HEK293 (cell line): Measurements from ENCODE around the gene TCEA2.

Experiments used
- CTCF ChIA-PET: fragments of 350-600 bp; formaldehyde crosslinking; extraction: SDS; loops from one replicate; lab custom pipeline; 2021; ENCODE audit warnings: antibody characterized with exemption; lab: Yijun Ruan, JAX
- POLR2A ChIA-PET: fragments of 300-600 bp; formaldehyde crosslinking; extraction: SDS; loops from one replicate; lab custom pipeline; 2020; ENCODE audit warnings: antibody characterized with exemption, inconsistent platforms; lab: Yijun Ruan, JAX
- H3K27ac ChIP-seq: fragments of 200-500 bp; sonication (Bioruptor generic); 2 replicates; pipeline ENCODE4 v1.5.1; 2014; ENCODE audit warnings: low read depth, low read length, control low read depth, inconsistent platforms; ENCODE audit errors: extremely low read depth
- H3K36me3 ChIP-seq, 2 experiments: fragments of 200-500 bp in 1 of 2; sonication (Bioruptor generic) in 1 of 2; 1 replicate in 1 of 2; 2 replicates in 1 of 2; pipeline ENCODE4 v1.5.1; 2014 to 2017; ENCODE audit warnings: inconsistent platforms in 2 of 2, low read length in 2 of 2; ENCODE audit not compliant: control insufficient read depth in 2 of 2, insufficient read depth in 1 of 2
- H3K4me1 ChIP-seq: fragments of 200-500 bp; sonication (Bioruptor generic); 2 replicates; pipeline ENCODE4 v1.5.1; 2014; ENCODE audit warnings: mild to moderate bottlenecking, low read length, inconsistent platforms; ENCODE audit not compliant: control insufficient read depth, insufficient read depth
- H3K4me3 ChIP-seq: 2 replicates; pipeline ENCODE4 v1.5.1; 2011; ENCODE audit warnings: low read depth, mild to moderate bottlenecking, control low read depth, low read length, moderate library complexity
- H3K9me3 ChIP-seq: fragments of 200-500 bp; sonication (Bioruptor generic); 2 replicates; pipeline ENCODE4 v1.5.1; 2014; ENCODE audit warnings: low read depth, low read length, inconsistent platforms; ENCODE audit not compliant: control insufficient read depth, insufficient read depth
- BCL11A ChIP-seq: fragments of 450-650 bp; formaldehyde crosslinking; IDR thresholded peaks from 2 replicates; pipeline ENCODE4 v1.5.1; 2016; ENCODE audit warnings: low read depth, missing biosample characterization, missing genetic modification characterization
- GLIS1 ChIP-seq: fragments of 450-650 bp; formaldehyde crosslinking; IDR thresholded peaks from 2 replicates; pipeline ENCODE4 v1.5.1; 2016; ENCODE audit warnings: missing biosample characterization, missing genetic modification characterization
- GLIS2 ChIP-seq: fragments of 450-650 bp; formaldehyde crosslinking; IDR thresholded peaks from 2 replicates; pipeline ENCODE4 v1.5.1; 2016; ENCODE audit warnings: missing biosample characterization, missing genetic modification characterization
- KLF1 ChIP-seq: fragments of 450-650 bp; formaldehyde crosslinking; IDR thresholded peaks from 2 replicates; pipeline ENCODE4 v1.5.1; 2016; ENCODE audit warnings: missing biosample characterization, missing genetic modification characterization
- KLF16 ChIP-seq: fragments of 450-650 bp; formaldehyde crosslinking; IDR thresholded peaks from 2 replicates; pipeline ENCODE4 v1.5.1; 2017; ENCODE audit warnings: missing biosample characterization, missing genetic modification characterization
- KLF9 ChIP-seq: fragments of 450-650 bp; formaldehyde crosslinking; IDR thresholded peaks from 2 replicates; pipeline ENCODE4 v1.5.1; 2016; ENCODE audit warnings: missing biosample characterization, missing genetic modification characterization, low read depth
- MEIS1 ChIP-seq: sonication (generic); formaldehyde crosslinking; IDR thresholded peaks from 2 replicates; pipeline ENCODE4 v1.8.1; 2022; ENCODE audit warnings: missing genetic modification reagents, mild to moderate bottlenecking, borderline replicate concordance
- YY1 ChIP-seq: fragments of 450-650 bp; formaldehyde crosslinking; IDR thresholded peaks from 2 replicates; pipeline ENCODE4 v1.5.1; 2018; ENCODE audit warnings: missing biosample characterization, missing genetic modification characterization
- ZBTB17 ChIP-seq: fragments of 450-650 bp; formaldehyde crosslinking; IDR thresholded peaks from 2 replicates; pipeline ENCODE4 v1.5.1; 2016; ENCODE audit warnings: missing biosample characterization, missing genetic modification characterization
- ZBTB8A ChIP-seq: fragments of 450-650 bp; formaldehyde crosslinking; IDR thresholded peaks from 2 replicates; pipeline ENCODE4 v1.5.1; 2016; ENCODE audit warnings: missing biosample characterization, missing genetic modification characterization
- ZFHX2 ChIP-seq: fragments of 450-650 bp; formaldehyde crosslinking; conservative IDR thresholded peaks from 2 replicates; pipeline ENCODE4 v1.5.1; 2016; ENCODE audit warnings: missing biosample characterization, missing genetic modification characterization
- ZFP37 ChIP-seq: fragments of 450-650 bp; formaldehyde crosslinking; IDR thresholded peaks from 2 replicates; pipeline ENCODE4 v1.5.1; 2016; ENCODE audit warnings: missing biosample characterization, missing genetic modification characterization
- ZIC2 ChIP-seq: fragments of 450-650 bp; formaldehyde crosslinking; IDR thresholded peaks from 2 replicates; pipeline ENCODE4 v1.5.1; 2016; ENCODE audit warnings: missing biosample characterization, missing genetic modification characterization
- ZNF221 ChIP-seq: fragments of 450-650 bp; formaldehyde crosslinking; IDR thresholded peaks from 2 replicates; pipeline ENCODE4 v1.5.1; 2017; ENCODE audit warnings: missing biosample characterization, missing genetic modification characterization, borderline replicate concordance
- ZNF24 ChIP-seq: fragments of 450-650 bp; formaldehyde crosslinking; IDR thresholded peaks from 2 replicates; pipeline ENCODE4 v1.5.1; 2016; ENCODE audit warnings: missing biosample characterization, missing genetic modification characterization
- ZNF341 ChIP-seq: fragments of 450-650 bp; formaldehyde crosslinking; IDR thresholded peaks from 2 replicates; pipeline ENCODE4; 2016; ENCODE audit warnings: low read depth, missing biosample characterization, missing genetic modification characterization
- ZNF596 ChIP-seq: fragments of 450-650 bp; IDR thresholded peaks from 2 replicates; pipeline ENCODE4 v1.5.0; 2018; ENCODE audit warnings: missing biosample characterization, mild to moderate bottlenecking, missing genetic modification characterization, moderate library complexity
- ZNF600 ChIP-seq: fragments of 450-650 bp; formaldehyde crosslinking; IDR thresholded peaks from 2 replicates; pipeline ENCODE4 v1.5.1; 2016; ENCODE audit warnings: missing biosample characterization, missing genetic modification characterization
- ZNF660 ChIP-seq: fragments of 450-650 bp; IDR thresholded peaks from 2 replicates; pipeline ENCODE4 v1.5.1; 2018; ENCODE audit warnings: missing biosample characterization, mild to moderate bottlenecking, missing genetic modification characterization
- ZNF785 ChIP-seq: fragments of 450-650 bp; formaldehyde crosslinking; IDR thresholded peaks from 2 replicates; pipeline ENCODE4 v1.5.1; 2016; ENCODE audit warnings: missing biosample characterization, missing genetic modification characterization
- ZSCAN16 ChIP-seq: fragments of 450-650 bp; formaldehyde crosslinking; IDR thresholded peaks from 2 replicates; pipeline ENCODE4 v1.5.1; 2016; ENCODE audit warnings: missing biosample characterization, missing genetic modification characterization
- TF ChIP-seq, protein P1 (sequence below): fragments of 450-650 bp; formaldehyde crosslinking; IDR thresholded peaks from 2 replicates; pipeline ENCODE4 v1.5.1; 2016; ENCODE audit warnings: missing biosample characterization, missing genetic modification characterization
- TF ChIP-seq, protein P2 (sequence below): fragments of 450-650 bp; formaldehyde crosslinking; optimal IDR thresholded peaks from 2 replicates; pipeline ENCODE3; 2016; ENCODE audit warnings: missing biosample characterization, mild to moderate bottlenecking, missing genetic modification characterization
- TF ChIP-seq, protein P3 (sequence below): fragments of 450-650 bp; formaldehyde crosslinking; IDR thresholded peaks from 2 replicates; pipeline ENCODE4 v1.5.1; 2016; ENCODE audit warnings: missing biosample characterization, missing genetic modification characterization
- TF ChIP-seq, protein P4 (sequence below): fragments of 450-650 bp; formaldehyde crosslinking; conservative IDR thresholded peaks from 2 replicates; pipeline ENCODE4 v1.5.1; 2016; ENCODE audit warnings: low read depth, missing biosample characterization, missing genetic modification characterization
- TF ChIP-seq, protein P5 (sequence below): fragments of 450-650 bp; formaldehyde crosslinking; IDR thresholded peaks from 2 replicates; pipeline ENCODE4 v1.5.1; 2016; ENCODE audit warnings: missing biosample characterization, missing genetic modification characterization

The TCEA2 gene

DNA sequence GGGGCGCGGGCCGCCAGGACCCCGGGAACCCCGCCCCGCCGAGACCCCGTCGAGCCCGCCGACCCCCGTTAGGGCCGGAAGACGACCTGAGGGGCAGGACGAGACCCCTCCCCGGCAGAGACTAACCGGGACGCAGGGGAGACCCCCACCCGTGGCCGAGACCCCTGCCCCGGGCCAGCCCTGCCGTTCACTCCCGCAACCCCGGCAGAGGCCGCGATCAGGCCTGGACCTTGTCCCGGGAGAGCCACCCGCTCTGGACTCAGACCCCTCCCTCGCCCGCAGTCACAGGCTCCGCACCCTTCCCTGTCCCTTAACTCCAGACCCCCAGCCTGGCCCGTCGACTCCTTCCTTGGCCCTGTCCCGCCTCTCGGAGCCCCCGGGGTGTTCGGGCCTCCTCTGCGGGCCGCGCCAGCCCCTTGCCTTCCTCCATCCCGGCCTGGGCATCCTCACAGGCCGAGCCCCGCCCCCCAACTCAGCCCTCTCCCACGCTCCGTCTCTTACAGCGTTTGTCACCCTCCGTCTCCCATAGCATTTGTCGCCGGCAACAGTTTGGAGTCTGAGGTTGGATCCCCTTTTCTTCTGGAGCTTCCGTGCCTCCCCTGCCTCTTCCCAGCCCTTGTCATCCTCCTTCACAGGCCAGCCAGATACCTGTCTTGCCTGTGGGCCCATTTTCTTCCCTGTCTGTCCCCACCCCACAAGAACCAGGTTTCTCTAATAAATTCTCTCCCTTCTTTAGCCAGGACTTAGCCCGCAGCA, 569 bp downstream of the TCEA2 start:
- no peaks in the 10 kb centered on the region for H3K4me1 ChIP-seq
- ChIA-PET CTCF (interaction anchor here (1.5 kb wide), 2 partner anchors 12 to 24 kb away, joined by 4 to 5 read pairs; no protein-coding TSS in a partner anchor), POLR2A (interaction anchor here (0.8 to 1.5 kb wide), 12 partner anchors 8 to 422 kb away, joined by 3 to 16 read pairs (median 5); partner anchors contain the start of genes OPRL1, PRPF6, RGS19 and SAMD10)
- no peaks in the 10 kb centered on the region for H3K36me3 ChIP-seq
- peak overlapping the region; percentile 72 for H3K27ac ChIP-seq
- H3K4me3 ChIP-seq = peak overlapping the region; percentile 80
- no peaks in the 10 kb centered on the region for H3K9me3 ChIP-seq
- TF ChIP-seq ZBTB8A (tag by site-specific recombination) = 0 out of 2 replicates have a peak, but pooled peaks have one; percentile 20
- TF ChIP-seq ZNF600 (tag by site-specific recombination) = peak; percentile 86
- TF ChIP-seq, protein P1, sequence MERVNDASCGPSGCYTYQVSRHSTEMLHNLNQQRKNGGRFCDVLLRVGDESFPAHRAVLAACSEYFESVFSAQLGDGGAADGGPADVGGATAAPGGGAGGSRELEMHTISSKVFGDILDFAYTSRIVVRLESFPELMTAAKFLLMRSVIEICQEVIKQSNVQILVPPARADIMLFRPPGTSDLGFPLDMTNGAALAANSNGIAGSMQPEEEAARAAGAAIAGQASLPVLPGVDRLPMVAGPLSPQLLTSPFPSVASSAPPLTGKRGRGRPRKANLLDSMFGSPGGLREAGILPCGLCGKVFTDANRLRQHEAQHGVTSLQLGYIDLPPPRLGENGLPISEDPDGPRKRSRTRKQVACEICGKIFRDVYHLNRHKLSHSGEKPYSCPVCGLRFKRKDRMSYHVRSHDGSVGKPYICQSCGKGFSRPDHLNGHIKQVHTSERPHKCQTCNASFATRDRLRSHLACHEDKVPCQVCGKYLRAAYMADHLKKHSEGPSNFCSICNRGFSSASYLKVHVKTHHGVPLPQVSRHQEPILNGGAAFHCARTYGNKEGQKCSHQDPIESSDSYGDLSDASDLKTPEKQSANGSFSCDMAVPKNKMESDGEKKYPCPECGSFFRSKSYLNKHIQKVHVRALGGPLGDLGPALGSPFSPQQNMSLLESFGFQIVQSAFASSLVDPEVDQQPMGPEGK = peak; percentile 85
- peak; percentile 85 for TF ChIP-seq GLIS2 (tag by site-specific recombination)
- TF ChIP-seq ZNF785 (tag by site-specific recombination) = 0 out of 2 replicates have a peak, but pooled peaks have one; percentile 19
- TF ChIP-seq ZNF24 (tag by site-specific recombination) = peak; percentile 34; the same call in 1 of the 2 replicates
- TF ChIP-seq BCL11A (tag by site-specific recombination) = no peak
- no peak for TF ChIP-seq ZNF596
- TF ChIP-seq, protein P2, sequence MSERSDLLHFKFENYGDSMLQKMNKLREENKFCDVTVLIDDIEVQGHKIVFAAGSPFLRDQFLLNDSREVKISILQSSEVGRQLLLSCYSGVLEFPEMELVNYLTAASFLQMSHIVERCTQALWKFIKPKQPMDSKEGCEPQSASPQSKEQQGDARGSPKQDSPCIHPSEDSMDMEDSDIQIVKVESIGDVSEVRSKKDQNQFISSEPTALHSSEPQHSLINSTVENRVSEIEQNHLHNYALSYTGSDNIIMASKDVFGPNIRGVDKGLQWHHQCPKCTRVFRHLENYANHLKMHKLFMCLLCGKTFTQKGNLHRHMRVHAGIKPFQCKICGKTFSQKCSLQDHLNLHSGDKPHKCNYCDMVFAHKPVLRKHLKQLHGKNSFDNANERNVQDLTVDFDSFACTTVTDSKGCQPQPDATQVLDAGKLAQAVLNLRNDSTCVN (tag by site-specific recombination) = peak; percentile 56
- TF ChIP-seq YY1 = peak; percentile 24; the same call in 1 of the 2 replicates
- peak; percentile 46; the same call in 1 of the 2 replicates for TF ChIP-seq ZFP37
- peak; percentile 26; the same call in 1 of the 2 replicates for TF ChIP-seq KLF1 (tag by site-specific recombination)
- TF ChIP-seq GLIS1 (tag by site-specific recombination) = peak; percentile 64; the same call in 1 of the 2 replicates
- TF ChIP-seq KLF16 (tag by site-specific recombination) = peak; percentile 73
- no peak for TF ChIP-seq MEIS1 (CRISPR knock-in tag)
- TF ChIP-seq, protein P3, sequence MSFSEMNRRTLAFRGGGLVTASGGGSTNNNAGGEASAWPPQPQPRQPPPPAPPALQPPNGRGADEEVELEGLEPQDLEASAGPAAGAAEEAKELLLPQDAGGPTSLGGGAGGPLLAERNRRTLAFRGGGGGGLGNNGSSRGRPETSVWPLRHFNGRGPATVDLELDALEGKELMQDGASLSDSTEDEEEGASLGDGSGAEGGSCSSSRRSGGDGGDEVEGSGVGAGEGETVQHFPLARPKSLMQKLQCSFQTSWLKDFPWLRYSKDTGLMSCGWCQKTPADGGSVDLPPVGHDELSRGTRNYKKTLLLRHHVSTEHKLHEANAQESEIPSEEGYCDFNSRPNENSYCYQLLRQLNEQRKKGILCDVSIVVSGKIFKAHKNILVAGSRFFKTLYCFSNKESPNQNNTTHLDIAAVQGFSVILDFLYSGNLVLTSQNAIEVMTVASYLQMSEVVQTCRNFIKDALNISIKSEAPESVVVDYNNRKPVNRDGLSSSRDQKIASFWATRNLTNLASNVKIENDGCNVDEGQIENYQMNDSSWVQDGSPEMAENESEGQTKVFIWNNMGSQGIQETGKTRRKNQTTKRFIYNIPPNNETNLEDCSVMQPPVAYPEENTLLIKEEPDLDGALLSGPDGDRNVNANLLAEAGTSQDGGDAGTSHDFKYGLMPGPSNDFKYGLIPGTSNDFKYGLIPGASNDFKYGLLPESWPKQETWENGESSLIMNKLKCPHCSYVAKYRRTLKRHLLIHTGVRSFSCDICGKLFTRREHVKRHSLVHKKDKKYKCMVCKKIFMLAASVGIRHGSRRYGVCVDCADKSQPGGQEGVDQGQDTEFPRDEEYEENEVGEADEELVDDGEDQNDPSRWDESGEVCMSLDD (tag by site-specific recombination) = peak; percentile 89
- TF ChIP-seq ZBTB17 (tag by site-specific recombination) = peak; percentile 61
- peak; percentile 77 for TF ChIP-seq ZFHX2 (tag by site-specific recombination)
- TF ChIP-seq ZIC2 = peak; percentile 40
- TF ChIP-seq ZNF341 (tag by site-specific recombination) = no peak
- TF ChIP-seq ZNF221 = no peak
- no peak for TF ChIP-seq ZNF660 (tag by site-specific recombination)
- TF ChIP-seq ZSCAN16 = peak; percentile 38; the same call in 1 of the 2 replicates
- TF ChIP-seq KLF9 (tag by site-specific recombination) = peak; percentile 84
- TF ChIP-seq, protein P4, sequence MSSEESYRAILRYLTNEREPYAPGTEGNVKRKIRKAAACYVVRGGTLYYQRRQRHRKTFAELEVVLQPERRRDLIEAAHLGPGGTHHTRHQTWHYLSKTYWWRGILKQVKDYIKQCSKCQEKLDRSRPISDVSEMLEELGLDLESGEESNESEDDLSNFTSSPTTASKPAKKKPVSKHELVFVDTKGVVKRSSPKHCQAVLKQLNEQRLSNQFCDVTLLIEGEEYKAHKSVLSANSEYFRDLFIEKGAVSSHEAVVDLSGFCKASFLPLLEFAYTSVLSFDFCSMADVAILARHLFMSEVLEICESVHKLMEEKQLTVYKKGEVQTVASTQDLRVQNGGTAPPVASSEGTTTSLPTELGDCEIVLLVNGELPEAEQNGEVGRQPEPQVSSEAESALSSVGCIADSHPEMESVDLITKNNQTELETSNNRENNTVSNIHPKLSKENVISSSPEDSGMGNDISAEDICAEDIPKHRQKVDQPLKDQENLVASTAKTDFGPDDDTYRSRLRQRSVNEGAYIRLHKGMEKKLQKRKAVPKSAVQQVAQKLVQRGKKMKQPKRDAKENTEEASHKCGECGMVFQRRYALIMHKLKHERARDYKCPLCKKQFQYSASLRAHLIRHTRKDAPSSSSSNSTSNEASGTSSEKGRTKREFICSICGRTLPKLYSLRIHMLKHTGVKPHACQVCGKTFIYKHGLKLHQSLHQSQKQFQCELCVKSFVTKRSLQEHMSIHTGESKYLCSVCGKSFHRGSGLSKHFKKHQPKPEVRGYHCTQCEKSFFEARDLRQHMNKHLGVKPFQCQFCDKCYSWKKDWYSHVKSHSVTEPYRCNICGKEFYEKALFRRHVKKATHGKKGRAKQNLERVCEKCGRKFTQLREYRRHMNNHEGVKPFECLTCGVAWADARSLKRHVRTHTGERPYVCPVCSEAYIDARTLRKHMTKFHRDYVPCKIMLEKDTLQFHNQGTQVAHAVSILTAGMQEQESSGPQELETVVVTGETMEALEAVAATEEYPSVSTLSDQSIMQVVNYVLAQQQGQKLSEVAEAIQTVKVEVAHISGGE (tag by site-specific recombination) = 0 out of 2 replicates have a peak, but pooled peaks have one; percentile 14
- TF ChIP-seq, protein P5, sequence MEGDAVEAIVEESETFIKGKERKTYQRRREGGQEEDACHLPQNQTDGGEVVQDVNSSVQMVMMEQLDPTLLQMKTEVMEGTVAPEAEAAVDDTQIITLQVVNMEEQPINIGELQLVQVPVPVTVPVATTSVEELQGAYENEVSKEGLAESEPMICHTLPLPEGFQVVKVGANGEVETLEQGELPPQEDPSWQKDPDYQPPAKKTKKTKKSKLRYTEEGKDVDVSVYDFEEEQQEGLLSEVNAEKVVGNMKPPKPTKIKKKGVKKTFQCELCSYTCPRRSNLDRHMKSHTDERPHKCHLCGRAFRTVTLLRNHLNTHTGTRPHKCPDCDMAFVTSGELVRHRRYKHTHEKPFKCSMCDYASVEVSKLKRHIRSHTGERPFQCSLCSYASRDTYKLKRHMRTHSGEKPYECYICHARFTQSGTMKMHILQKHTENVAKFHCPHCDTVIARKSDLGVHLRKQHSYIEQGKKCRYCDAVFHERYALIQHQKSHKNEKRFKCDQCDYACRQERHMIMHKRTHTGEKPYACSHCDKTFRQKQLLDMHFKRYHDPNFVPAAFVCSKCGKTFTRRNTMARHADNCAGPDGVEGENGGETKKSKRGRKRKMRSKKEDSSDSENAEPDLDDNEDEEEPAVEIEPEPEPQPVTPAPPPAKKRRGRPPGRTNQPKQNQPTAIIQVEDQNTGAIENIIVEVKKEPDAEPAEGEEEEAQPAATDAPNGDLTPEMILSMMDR (tag by site-specific recombination) = no peak
